NCI-H1092 (cell line): ENCODE measurements around the gene P4HTM.

Experiments
- DNase-seq: peaks from one replicate; lab custom pipeline; 2025; lab: John Stamatoyannopoulos, UW

The P4HTM gene, protein sequence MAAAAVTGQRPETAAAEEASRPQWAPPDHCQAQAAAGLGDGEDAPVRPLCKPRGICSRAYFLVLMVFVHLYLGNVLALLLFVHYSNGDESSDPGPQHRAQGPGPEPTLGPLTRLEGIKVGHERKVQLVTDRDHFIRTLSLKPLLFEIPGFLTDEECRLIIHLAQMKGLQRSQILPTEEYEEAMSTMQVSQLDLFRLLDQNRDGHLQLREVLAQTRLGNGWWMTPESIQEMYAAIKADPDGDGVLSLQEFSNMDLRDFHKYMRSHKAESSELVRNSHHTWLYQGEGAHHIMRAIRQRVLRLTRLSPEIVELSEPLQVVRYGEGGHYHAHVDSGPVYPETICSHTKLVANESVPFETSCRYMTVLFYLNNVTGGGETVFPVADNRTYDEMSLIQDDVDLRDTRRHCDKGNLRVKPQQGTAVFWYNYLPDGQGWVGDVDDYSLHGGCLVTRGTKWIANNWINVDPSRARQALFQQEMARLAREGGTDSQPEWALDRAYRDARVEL

GRCh38 chr3:48989796-48990635 lies at the start of gene P4HTM:
Gene P4HTM (plus strand): TSS chr3:48990241. CDS start chr3:48990257, 16 bp downstream.
- peak; percentile 23 for DNase-seq

DNA sequence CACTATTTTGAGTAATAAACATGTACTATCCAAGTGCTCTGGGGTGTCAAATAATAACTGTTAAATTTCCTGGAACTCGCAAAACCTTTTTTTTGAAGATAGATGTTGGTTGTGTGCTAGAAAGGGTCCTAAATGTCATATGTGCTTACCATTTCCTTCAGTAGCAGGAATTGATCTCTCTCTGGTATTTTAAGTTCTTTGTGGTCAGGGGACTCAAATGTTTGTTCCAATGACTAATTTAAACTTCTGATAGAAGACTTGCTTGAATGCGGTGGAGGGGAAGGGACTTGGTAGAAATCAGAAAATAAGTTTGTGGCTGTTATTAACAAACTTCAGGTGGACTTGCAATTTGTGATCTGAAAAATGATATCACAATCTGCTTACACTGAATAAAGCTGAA lies 44.6 kb upstream of the P4HTM start:
- no peak for DNase-seq

- DNase-seq: no peak
These were observed 44.0 kb upstream of the P4HTM start for GRCh38 chr3:48945891-48946549.

DNA sequence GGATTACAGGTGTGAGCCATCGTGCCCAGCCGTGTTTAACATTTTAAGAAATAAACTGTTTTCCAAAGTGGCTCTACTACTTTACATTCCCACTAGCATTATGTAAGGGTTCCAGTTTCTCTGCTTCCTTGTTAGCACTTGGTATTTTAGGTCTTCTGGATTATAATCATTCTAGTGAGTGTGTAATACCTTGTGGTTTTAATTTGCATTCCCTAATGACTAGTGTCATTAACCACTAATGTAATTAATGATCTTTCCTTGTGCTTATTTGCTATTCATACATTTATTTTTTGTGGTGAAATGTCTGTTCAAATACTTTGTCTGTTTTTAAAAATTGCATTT lies 40.7 kb upstream of the P4HTM start:
- no peak for DNase-seq

GRCh38 chr3:48950051-48950450 lies 40.0 kb upstream of the P4HTM start:
- no peak for DNase-seq

GRCh38 chr3:48951764-48952163 lies 38.3 kb upstream of the P4HTM start:
- no peak for DNase-seq

GRCh38 chr3:48952510-48953118 lies 37.4 kb upstream of the P4HTM start:
- no peak for DNase-seq

DNA sequence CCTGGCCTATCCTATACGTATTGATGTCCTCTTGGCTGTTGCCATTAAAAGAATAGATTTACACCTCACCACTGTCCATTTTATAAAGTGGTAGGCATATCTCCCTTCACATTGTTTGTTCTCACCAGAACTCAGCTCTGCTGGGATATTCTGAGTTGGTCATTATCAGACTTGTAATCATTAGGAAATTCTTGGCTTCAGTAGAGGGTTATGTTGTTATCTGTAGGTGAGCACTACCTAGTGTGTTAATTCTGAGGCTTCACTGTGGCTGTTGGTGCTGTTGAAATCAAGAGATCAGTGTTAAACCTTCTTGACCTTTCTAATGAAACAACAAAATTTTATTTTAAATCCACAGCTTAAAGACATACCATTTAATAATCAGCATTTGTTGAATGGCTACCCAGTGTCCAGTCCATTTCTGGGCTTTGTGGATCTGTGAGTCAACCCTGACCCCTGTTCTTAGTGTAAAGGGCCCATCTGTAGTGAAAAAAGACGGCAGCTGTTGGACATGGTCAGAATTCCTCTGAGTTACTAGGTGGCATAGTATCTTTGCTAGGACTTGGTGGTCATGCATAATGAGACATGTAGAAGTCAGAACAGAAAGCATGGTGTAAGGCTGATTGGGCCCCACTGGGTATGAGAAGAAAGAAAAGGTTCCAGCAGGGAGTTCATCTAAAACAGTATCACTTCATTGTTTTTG lies 32.9 kb upstream of the P4HTM start:
- no peak for DNase-seq

- no peak for DNase-seq
These were observed 29.1 kb upstream of the P4HTM start for GRCh38 chr3:48960841-48961413.

DNA sequence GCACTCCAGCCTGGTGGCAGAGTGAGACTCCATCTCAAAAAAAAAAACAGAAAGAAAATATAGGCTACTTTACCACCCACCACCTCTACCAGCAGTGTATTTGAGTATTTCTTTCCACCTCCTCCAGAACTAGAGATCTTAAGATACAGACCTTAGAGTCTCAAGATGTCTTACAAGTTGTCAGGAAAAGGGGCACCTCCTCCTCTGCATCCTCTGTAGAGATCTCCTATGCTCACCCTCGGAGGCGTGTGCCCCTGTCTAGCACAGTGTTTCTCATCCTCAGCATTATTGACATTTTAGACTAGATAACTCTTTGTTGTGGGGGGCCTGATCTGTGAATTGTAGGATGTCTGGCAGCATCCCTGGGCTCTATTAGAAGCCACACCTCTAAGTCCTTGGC lies 27.7 kb upstream of the P4HTM start:
- DNase-seq: no peak

DNA sequence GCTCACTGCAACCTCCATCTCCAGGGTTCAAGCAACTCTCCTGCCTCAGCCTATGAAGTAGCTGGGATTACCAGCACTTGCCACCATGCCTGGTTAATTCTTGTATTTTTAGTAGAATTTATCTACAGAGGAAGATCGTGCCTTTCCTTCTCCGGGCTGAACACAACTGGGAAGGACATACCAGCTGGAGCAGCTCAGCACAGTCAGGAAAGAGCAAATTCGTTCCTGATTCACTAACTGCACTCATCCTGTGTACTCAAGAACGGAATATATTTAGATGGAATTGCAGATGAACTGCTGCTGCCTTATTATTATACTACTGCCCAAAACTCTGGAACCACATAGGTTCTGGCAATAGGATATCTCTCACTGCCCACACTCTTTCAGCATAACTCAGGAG lies 27.1 kb upstream of the P4HTM start:
- no peak for DNase-seq

GRCh38 chr3:48963591-48963990 lies 26.4 kb upstream of the P4HTM start:
- DNase-seq: no peak

DNA sequence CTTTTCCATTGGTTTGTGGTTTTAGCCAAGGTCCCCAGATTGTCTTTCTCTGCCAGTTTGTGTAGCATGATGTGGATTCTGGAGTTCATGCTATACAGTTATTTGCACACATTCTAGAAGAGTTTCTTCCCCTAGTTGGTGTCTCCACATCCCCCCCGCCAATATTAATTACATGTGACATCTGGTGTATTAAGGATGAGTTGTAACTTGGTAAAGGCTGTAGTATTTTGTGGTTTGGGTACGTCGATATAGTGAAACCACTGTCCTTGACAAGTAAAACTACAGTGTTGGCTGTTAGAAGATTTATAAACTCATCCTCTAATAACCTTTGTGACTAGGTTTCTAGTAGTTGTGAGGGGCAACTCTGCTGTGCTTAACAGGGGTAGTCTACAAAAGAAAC lies 23.7 kb upstream of the P4HTM start:
- no peak for DNase-seq

DNA sequence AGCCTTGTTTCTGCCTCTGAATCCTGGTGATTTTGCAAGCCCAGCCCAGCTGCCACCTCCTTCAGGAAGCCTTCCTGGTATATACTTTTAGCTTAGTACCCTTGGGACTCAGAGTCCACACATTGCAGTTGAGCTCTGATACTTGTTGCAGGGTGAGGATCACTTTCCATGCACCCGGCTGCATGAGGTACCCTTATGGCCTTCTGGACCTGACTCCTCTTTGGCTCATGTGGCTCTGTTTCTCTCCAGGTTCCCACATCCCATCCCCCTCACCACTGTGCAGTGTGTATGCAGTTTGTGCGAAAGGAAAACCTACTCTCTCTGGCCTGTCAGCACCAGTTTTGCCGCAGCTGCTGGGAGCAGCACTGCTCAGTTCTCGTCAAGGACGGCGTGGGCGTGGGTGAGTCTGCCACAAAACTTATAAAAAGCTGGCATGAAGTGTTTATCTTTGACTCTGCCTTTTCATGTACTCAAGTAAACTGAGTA lies 23.1 kb upstream of the P4HTM start:
- no peak for DNase-seq

- DNase-seq: no peak
These were observed 19.5 kb upstream of the P4HTM start for GRCh38 chr3:48970586-48970985.

GRCh38 chr3:48974076-48974864 lies 15.8 kb upstream of the P4HTM start:
- DNase-seq: no peak

DNA sequence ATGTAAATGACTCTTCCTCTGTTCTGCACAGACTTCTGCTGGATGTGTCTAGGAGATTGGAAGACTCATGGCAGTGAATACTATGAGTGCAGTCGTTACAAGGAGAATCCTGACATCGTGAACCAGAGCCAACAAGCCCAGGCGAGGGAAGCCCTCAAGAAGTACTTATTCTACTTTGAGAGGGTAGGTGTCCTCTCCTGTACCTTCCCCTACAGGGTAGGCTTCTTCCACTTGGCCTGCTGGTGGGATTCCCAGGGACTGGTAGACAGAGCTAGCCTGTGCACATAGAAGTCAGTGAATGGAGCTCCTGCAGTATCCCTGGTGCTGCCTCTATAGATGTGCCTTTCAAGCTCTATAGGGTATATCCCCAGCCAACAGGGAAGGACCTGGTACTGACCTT lies 10.6 kb upstream of the P4HTM start:
- DNase-seq: no peak

DNA sequence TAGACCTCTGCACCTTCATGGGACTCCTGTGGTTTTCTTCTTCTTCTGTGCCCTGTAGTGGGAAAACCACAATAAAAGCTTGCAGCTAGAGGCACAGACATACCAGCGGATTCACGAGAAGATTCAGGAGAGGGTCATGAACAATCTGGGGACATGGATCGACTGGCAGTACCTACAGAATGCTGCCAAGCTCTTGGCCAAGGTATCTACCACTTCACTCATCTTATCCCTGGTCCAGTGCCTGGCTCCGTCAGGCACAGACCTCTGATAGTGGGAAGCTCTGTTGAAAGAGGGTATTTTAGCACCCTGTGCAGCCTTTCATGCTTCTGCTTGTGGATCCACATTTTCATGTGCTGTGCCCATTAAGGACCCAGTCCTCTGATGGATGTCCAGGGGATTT lies 9.7 kb upstream of the P4HTM start:
- DNase-seq: no peak

DNA sequence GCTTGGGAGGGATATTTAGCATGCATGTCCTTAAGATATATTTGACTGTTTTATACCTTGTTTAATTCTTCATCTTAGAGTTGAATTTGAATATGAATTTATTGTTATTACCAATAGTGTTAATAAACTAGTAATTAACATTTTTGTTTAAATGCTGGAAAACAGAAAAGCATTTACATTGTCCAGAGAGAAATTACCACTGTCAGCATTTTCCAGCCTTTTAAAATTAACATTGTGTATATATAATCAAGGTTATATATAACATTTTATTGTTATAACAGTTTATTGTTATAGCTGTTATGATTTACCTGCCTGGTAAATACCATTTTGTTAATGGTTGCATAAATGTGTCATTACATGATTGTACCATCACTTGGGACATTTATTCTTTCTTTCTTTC lies 8.0 kb upstream of the P4HTM start:
- DNase-seq: no peak

GRCh38 chr3:48982686-48983085 lies 7.4 kb upstream of the P4HTM start:
- no peak for DNase-seq
